HepG2 (cell line): Measurements from ENCODE around the gene DNAAF3. TPM values are rescaled to one million over a fixed set of nuclear protein-coding genes. Genes with fewer than 3 reads are reported as not detected.

Experiments
- CEBPG ChIP-seq: IDR thresholded peaks from 2 replicates; pipeline ENCODE4 v1.6.1; 2016
- CREB3 ChIP-seq: sonication (generic); formaldehyde crosslinking; IDR thresholded peaks from 2 replicates; pipeline ENCODE4 v1.5.0; 2020; ENCODE audit warnings: missing genetic modification reagents
- MAFF ChIP-seq: IDR thresholded peaks from 2 replicates; pipeline ENCODE4 v1.6.1; 2011; ENCODE audit warnings: low read depth, low read length, improper control_type of control experiment
- MED13 ChIP-seq: sonication (generic); formaldehyde crosslinking; IDR thresholded peaks from 2 replicates; pipeline ENCODE4 v1.5.0; 2020; ENCODE audit warnings: missing genetic modification reagents
- RBFOX2 ChIP-seq: fragments of 200-400 bp; formaldehyde crosslinking; IDR thresholded peaks from 2 replicates; pipeline ENCODE4 v1.6.1; 2017; ENCODE audit warnings: low read depth, mild to moderate bottlenecking, low read length
- SP5 ChIP-seq: IDR thresholded peaks from 2 replicates; pipeline ENCODE4 v1.6.1; 2016; ENCODE audit warnings: low read depth, borderline replicate concordance
- TBP ChIP-seq: sonication (generic); formaldehyde crosslinking; IDR thresholded peaks from 2 replicates; pipeline ENCODE4 v1.5.0; 2020; ENCODE audit warnings: missing genetic modification reagents
- ZFP36 ChIP-seq: fragments of 150-350 bp; IDR thresholded peaks from 2 replicates; pipeline ENCODE4 v1.6.1; 2018; ENCODE audit warnings: borderline replicate concordance, low read length, low read depth; ENCODE audit not compliant: partially characterized antibody
- ZHX2 ChIP-seq, 2 experiments: sonication (generic) in 1 of 2; formaldehyde crosslinking in 1 of 2; IDR thresholded peaks; 2 replicates each; pipeline versions ENCODE4 v1.6.1 to v1.9.0; 2014 to 2022; ENCODE audit warnings: antibody characterized with exemption in 1 of 2, borderline replicate concordance in 1 of 2, inconsistent platforms in 1 of 2, low read depth in 1 of 2, missing genetic modification reagents in 1 of 2
- ZNF329 ChIP-seq: sonication (generic); formaldehyde crosslinking; IDR thresholded peaks from 2 replicates; pipeline ENCODE4 v1.9.0; 2021; ENCODE audit warnings: low read depth, mild to moderate bottlenecking, missing genetic modification reagents
- ZNF770 ChIP-seq: sonication (generic); formaldehyde crosslinking; IDR thresholded peaks from 2 replicates; pipeline ENCODE4 v1.5.0; 2020; ENCODE audit warnings: mild to moderate bottlenecking, missing genetic modification reagents
- ZZZ3 ChIP-seq: sonication (generic); formaldehyde crosslinking; IDR thresholded peaks from 2 replicates; pipeline ENCODE4 v1.4.0; 2020; ENCODE audit warnings: missing genetic modification reagents, mild to moderate bottlenecking, borderline replicate concordance
- polyA plus RNA-seq, 8 experiments: library from polyadenylated mRNA; depleted of rRNA in 3 of 8; stranded (reverse) in 7 of 8; unstranded in 1 of 8; fragments of >200 nt; fragmentation: Illumina TruSeq in 4 of 8; extraction: Trizol in 4 of 8; gene quantifications; 2 replicates each; pipeline versions ENCODE4 v1.2.1 to v1.2.3, GENCODE V29; 2011 to 2016; ENCODE audit warnings: low read depth in 4 of 8, missing spikeins in 1 of 8, mixed read lengths in 1 of 8; ENCODE audit not compliant: insufficient read depth in 1 of 8
- total RNA-seq, 5 experiments: library from RNA; depleted of rRNA; stranded (reverse); fragments of >200 nt; fragmentation: Illumina TruSeq; extraction: Trizol; gene quantifications; 2 replicates each; pipeline ENCODE4 v1.2.3, GENCODE V29; 2016; ENCODE audit warnings: low read depth in 1 of 5
- TF ChIP-seq, protein P1 (sequence below): sonication (generic); formaldehyde crosslinking; IDR thresholded peaks from 2 replicates; pipeline ENCODE4 v1.8.1; 2023; ENCODE audit warnings: mild to moderate bottlenecking, moderate library complexity, missing genetic modification reagents
- TF ChIP-seq, protein P2 (sequence below): sonication (generic); formaldehyde crosslinking; IDR thresholded peaks from 2 replicates; pipeline ENCODE4 v1.4.0; 2020; ENCODE audit warnings: low read depth, missing genetic modification reagents

The DNAAF3 gene
- total and polyA plus RNA-seq, 2 of the 13 experiments (the other 11 are each of a cell fraction or from before 2014, with no cell fraction given): 0.30 to 0.40 TPM

DNA sequence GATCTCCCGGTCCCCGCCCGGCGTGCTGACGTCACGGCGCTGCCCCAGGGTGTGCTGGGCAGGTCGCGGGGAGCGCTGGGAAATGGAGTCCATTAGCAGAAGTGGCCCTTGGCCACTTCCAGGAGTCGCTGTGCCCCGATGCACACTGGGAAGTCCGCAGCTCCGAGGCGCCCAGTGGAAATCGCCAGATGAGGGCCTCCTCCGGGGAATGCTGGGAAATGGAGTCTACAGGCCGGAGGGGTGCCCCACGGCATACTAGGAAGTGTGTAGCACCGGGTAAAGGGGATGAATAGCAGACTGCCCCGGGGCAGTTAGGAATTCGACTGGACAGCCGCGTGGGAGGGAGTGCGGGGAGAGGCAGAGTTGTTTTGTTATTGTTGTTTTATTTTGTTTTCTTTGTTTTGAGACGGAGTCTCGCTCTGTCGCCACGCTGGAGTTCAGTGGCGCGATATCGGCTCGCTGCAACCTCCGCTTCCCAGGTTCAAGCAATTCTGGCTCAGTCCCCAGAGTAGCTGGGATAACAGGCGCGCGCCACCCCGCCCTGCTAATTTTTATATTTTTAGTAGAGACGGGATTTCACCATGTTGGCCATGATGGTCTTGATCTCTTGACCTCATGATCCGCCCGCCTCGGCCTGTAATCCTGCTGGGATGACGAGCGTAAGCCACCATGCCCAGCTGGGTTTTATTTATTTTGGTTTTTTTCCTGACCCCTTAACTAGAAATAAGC lies 48.6 kb downstream of the DNAAF3 start (continued):
- TF ChIP-seq ZNF770 (CRISPR knock-in tag) (no peak), RBFOX2 (no peak; the same call in 1 of the 2 replicates), CREB3 (no peak), MAFF (no peak), ZFP36 (no peak), ZHX2 (IDR thresholded peaks at IDR 0.05; ENCODE audit: low read depth) (peak; percentile 57; the same call in 1 of the 2 replicates), ZHX2 (CRISPR knock-in tag; IDR thresholded peaks at IDR 0.05; ENCODE audit: borderline replicate concordance) (no peak), ZZZ3 (CRISPR knock-in tag) (no peak), TBP (CRISPR knock-in tag) (peak; percentile 93), MED13 (CRISPR knock-in tag) (no peak), ZNF329 (CRISPR knock-in tag) (no peak), SP5 (CRISPR knock-in tag) (no peak; the same call in 1 of the 2 replicates), CEBPG (CRISPR knock-in tag) (peak; percentile 22; the same call in 1 of the 2 replicates)
- TF ChIP-seq, protein P1, sequence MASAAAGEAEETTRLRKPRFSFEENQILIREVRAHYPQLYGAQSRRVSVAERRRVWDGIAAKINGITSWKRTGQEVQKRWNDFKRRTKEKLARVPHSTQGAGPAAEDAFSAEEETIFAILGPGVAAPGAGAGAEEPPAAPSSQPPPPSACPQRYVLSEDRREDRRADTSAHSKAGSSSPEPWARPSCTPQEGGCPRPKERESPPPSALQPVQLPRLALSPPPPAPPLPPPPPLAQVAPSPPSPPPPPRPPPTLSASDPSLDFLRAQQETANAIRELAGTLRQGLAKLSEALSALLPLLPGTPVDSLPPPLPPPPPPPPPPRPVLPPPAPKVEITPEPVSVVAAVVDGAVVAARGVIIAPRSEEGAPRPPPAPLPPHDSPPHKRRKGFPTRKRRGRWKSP (CRISPR knock-in tag): no peak
- TF ChIP-seq, protein P2, sequence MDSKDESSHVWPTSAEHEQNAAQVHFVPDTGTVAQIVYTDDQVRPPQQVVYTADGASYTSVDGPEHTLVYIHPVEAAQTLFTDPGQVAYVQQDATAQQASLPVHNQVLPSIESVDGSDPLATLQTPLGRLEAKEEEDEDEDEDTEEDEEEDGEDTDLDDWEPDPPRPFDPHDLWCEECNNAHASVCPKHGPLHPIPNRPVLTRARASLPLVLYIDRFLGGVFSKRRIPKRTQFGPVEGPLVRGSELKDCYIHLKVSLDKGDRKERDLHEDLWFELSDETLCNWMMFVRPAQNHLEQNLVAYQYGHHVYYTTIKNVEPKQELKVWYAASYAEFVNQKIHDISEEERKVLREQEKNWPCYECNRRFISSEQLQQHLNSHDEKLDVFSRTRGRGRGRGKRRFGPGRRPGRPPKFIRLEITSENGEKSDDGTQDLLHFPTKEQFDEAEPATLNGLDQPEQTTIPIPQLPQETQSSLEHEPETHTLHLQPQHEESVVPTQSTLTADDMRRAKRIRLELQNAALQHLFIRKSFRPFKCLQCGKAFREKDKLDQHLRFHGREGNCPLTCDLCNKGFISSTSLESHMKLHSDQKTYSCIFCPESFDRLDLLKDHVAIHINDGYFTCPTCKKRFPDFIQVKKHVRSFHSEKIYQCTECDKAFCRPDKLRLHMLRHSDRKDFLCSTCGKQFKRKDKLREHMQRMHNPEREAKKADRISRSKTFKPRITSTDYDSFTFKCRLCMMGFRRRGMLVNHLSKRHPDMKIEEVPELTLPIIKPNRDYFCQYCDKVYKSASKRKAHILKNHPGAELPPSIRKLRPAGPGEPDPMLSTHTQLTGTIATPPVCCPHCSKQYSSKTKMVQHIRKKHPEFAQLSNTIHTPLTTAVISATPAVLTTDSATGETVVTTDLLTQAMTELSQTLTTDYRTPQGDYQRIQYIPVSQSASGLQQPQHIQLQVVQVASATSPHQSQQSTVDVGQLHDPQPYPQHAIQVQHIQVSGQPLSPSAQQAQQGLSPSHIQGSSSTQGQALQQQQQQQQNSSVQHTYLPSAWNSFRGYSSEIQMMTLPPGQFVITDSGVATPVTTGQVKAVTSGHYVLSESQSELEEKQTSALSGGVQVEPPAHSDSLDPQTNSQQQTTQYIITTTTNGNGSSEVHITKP: 0 out of 2 replicates have a peak, but pooled peaks have one; percentile 63
